Activated naive CD4-positive, alpha-beta T cell treated with anti-CD3 and anti-CD28 coated beads for 36 hours (primary cell): ENCODE measurements around the gene NBDY. TPM values are rescaled to one million over a fixed set of nuclear protein-coding genes. Genes with fewer than 3 reads are reported as not detected.
"Not testable (repeated sequence)": the region's sequence is repeated elsewhere in the genome, so short reads cannot be mapped to it uniquely, and the experiment has no call there.

Source experiments
- CTCF ChIA-PET: fragments of 350-600 bp; sonication (Branson Sonifier 250); formaldehyde crosslinking; loops from one replicate; lab custom pipeline; 2021; ENCODE audit warnings: antibody characterized with exemption; lab: Charles Lee
- DNase-seq: peaks from one replicate; pipeline ENCODE4 v3.0.0-alpha.2; 2020
- H3K27ac Mint-ChIP-seq: one replicate; pipeline ENCODE4 v1.8.0; 2021; ENCODE audit warnings: mild to moderate bottlenecking, mixed read lengths
- H3K27me3 Mint-ChIP-seq: one replicate; pipeline ENCODE4 v1.8.0; 2021; ENCODE audit warnings: low read depth, mixed read lengths
- H3K36me3 Mint-ChIP-seq: one replicate; pipeline ENCODE4 v1.8.0; 2021; ENCODE audit warnings: low read depth, mixed read lengths
- H3K4me1 Mint-ChIP-seq: one replicate; pipeline ENCODE4 v1.8.0; 2021; ENCODE audit warnings: low read depth, mixed read lengths
- H3K4me3 Mint-ChIP-seq: one replicate; pipeline ENCODE4 v1.8.0; 2021; ENCODE audit warnings: mild to moderate bottlenecking, moderate library complexity, mixed read lengths
- H3K9me3 Mint-ChIP-seq: one replicate; pipeline ENCODE4 v1.8.0; 2021; ENCODE audit warnings: mixed read lengths
- intact Hi-C: fragments of 100-400 bp; cut with micrococcal nuclease; formaldehyde crosslinking; loops from one replicate; pipeline ENCODE4 v1.15.1; 2023
- total RNA-seq, 2 experiments: library from RNA; stranded (reverse); gene quantifications; one replicate each; pipeline ENCODE4 v1.2.3, GENCODE V29; 2021

Gene NBDY
- total RNA-seq, 2 experiments from 2014 or later: 45.8 to 46.3 TPM

DNA sequence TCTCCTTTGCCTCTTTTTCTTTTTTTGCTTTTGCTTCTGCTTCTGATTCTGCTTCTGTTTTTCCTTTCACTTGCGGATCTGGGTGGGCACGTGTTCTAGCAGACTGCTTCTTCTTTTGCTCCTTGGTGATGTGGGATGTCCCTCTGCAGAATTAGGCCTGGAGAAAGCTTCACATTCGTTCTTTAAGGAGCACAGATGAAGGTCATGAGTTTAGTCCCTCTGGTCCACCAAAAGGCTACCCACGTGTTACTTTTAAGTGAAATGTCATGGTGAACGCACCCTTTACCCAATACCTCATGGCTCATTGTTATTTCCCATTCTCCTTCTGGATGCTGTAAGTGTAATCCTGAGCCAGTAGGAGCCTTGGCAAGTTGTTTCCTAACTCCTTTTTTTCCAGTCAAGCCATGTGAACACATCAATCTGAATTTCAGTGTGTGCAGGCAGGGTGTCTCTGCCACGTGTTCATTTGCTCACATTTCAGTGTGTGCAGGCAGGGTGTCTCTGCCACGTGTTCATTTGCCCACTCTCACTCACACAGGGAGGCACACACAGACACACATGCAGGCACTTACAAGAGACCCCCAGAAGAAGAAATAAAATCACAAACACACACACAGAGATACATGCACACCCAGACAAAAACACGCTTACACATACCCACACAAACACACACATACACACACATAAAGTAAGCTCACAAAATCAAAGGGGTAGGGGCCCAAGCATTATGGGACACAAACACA is 36.9 kb downstream of the NBDY start:
- DNase-seq: no peak
- Mint-ChIP-seq H3K27me3 (no peaks in the 10 kb centered on the region), H3K27ac (peak overlapping the region; percentile 96), H3K4me3 (peak overlapping the region; percentile 66), H3K4me1 (peaks cover 51% of the 10 kb centered on the region), H3K9me3 (no peaks in the 10 kb centered on the region), H3K36me3 (peaks cover 6% of the 10 kb centered on the region)
- intact Hi-C loops: no loop called here
- CTCF ChIA-PET: interaction anchor here (0.6 to 2.5 kb wide), 5 partner anchors 15 to 482 kb away, joined by 3 to 14 read pairs (median 3); no protein-coding TSS in a partner anchor

DNA sequence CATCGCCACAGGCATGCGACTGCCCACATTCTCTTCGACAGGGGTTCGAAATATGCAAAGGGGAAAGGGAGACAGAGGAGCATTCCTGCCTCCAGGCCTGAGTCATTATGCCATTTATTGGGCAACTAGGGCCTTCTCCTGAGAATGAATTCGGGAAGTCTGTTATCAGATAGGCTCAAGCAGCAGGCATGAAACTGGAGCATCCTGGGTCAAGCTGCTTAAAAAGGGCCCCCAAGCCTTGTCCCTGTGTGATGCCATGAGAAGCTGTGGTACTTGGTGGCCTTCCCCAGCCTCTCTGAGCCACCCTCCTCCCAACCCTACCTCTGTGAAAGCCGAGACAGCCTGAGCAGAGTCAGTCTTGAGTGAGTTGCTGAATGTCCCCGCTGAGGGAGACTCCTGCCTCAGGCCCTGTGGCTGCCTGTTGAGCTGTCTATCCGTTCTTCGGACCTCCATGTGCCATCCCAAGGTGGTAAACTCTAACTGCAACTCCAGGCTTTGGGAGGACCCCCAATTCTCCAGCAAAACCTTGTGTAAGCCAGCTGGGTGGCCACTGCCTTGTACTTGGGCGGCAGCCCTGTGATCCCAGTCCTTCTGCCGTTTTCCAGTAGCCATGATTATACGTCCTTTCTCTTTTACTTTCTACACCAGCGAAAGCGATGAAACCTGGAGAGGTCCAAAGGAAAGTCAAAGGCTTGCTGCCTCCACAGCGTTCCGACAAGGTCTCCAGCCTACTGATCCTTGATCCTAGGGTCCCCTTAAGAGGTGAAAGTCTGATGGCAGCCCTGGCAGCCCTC is 37.7 kb downstream of the NBDY start:
- Mint-ChIP-seq H3K27me3 (no peaks in the 10 kb centered on the region), H3K27ac (peak overlapping the region; percentile 96), H3K4me1 (peaks cover 44% of the 10 kb centered on the region), H3K4me3 (peak overlapping the region; percentile 30), H3K36me3 (peaks cover 6% of the 10 kb centered on the region), H3K9me3 (no peaks in the 10 kb centered on the region)
- CTCF ChIA-PET: no interaction called here
- no peak for DNase-seq
- intact Hi-C loops: no loop called here

DNA sequence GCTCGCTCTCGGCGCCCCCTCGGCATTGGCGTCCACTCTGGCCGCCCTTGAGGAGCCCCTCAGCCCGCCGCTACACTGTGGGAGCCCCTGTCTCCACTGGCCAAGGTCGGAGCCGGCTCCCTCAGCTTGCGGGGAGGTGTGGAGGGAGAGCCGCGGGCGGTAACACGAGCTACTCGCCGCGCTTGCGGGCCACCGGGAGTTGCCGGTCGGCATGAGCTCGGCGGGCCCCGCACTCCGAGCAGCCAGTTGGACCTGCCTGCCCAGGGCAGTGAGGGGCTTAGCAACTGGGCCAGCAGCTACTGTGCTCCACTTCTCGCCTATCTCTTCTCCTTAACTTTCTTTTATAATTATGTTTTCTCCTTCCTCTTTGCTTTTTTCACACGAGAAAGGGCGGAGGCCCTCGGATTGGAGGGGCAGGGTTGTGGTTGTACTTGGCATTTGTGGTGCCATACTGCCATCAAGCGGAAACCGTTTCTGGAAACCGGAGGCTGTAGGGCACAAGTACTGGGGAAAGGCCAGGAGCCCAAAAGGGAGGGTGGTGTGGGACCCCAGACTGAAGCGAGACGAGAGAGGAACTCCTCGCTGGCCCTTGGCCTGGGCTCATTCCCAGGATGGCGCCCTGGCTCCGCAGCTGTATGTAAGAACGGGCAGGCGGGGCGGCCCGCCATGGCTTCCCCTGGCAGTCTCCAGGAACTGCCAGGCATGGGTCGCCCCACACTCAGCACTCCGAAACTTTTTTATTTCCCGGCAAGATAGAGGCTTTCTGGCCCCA is 38.5 kb downstream of the NBDY start:
- DNase-seq, CTCF ChIA-PET: not testable (repeated sequence)

DNA sequence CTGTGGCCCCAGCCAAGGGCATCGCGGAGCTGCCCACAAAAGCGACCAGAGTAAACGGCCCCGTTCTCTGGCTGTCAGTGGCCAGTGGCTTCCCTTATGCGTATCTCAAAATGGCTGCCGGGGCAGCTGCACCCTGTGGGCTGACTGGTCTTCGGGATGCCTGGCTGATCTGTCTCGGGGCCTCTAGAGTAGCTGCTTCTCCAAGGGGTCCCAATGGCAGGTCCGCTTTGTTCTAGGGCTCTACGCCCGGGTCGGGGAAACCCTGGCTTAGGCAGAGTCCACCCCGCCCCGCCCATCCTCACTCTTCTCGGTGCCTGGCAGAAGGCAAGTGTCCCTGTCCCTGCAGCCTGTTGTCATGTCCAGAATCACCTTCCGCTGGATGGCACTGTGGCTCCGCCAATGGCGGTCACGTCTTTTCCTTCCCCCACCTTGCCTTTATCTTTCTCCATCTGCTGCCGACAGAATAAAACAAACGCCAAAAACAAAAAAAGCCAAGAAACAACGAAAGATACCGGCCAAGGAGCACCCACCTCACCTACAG is 39.1 kb downstream of the NBDY start:
- H3K27me3 Mint-ChIP-seq, H3K27ac Mint-ChIP-seq, intact Hi-C loops, H3K9me3 Mint-ChIP-seq, H3K36me3 Mint-ChIP-seq, DNase-seq, H3K4me3 Mint-ChIP-seq, CTCF ChIA-PET: not testable (repeated sequence)
- H3K4me1 Mint-ChIP-seq: peaks cover 29% of the 10 kb centered on the region

More for the DNA sequence above, 38.5 kb downstream of the NBDY start:
- H3K36me3 Mint-ChIP-seq, intact Hi-C loops, H3K27ac Mint-ChIP-seq, H3K4me3 Mint-ChIP-seq, H3K27me3 Mint-ChIP-seq, H3K9me3 Mint-ChIP-seq: not testable (repeated sequence)
- H3K4me1 Mint-ChIP-seq: peaks cover 36% of the 10 kb centered on the region

DNA sequence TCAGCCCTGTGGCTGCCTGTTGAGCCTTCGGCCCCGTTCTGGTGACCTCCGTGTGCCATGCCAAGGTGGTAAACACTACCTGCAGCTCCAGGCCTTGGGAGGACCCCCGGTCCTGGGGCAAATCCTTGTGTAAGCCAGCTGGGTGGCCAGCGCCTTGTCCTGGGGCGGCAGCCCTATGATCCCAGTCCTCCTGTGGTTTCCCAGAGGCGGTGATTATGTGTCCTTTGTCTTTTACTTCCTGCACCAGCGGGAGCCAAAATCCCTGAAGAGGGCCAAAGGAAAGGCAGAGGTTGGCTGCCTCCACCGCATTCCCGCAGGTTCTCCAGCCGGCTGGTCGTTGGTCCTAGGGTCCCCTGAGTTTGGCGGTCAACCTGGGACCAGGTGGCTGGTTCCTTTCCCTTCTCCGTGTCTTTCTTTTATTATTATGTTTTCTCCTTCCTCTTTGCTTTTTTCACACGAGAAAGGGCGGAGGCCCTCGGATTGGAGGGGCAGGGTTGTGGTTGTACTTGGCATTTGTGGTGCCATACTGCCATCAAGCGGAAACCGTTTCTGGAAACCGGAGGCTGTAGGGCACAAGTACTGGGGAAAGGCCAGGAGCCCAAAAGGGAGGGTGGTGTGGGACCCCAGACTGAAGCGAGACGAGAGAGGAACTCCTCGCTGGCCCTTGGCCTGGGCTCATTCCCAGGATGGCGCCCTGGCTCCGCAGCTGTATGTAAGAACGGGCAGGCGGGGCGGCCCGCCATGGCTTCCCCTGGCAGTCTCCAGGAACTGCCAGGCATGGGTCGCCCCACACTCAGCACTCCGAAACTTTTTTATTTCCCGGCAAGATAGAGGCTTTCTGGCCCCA is 43.9 kb downstream of the NBDY start:
- H3K27ac Mint-ChIP-seq, intact Hi-C loops, H3K4me3 Mint-ChIP-seq, H3K27me3 Mint-ChIP-seq, H3K36me3 Mint-ChIP-seq, CTCF ChIA-PET, H3K9me3 Mint-ChIP-seq, DNase-seq, H3K4me1 Mint-ChIP-seq: not testable (repeated sequence)

DNA sequence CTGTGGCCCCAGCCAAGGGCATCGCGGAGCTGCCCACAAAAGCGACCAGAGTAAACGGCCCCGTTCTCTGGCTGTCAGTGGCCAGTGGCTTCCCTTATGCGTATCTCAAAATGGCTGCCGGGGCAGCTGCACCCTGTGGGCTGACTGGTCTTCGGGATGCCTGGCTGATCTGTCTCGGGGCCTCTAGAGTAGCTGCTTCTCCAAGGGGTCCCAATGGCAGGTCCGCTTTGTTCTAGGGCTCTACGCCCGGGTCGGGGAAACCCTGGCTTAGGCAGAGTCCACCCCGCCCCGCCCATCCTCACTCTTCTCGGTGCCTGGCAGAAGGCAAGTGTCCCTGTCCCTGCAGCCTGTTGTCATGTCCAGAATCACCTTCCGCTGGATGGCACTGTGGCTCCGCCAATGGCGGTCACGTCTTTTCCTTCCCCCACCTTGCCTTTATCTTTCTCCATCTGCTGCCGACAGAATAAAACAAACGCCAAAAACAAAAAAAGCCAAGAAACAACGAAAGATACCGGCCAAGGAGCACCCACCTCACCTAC is 44.5 kb downstream of the NBDY start:
- H3K27me3 Mint-ChIP-seq, intact Hi-C loops, H3K36me3 Mint-ChIP-seq, H3K4me1 Mint-ChIP-seq, DNase-seq, H3K27ac Mint-ChIP-seq, H3K4me3 Mint-ChIP-seq, CTCF ChIA-PET, H3K9me3 Mint-ChIP-seq: not testable (repeated sequence)

DNA sequence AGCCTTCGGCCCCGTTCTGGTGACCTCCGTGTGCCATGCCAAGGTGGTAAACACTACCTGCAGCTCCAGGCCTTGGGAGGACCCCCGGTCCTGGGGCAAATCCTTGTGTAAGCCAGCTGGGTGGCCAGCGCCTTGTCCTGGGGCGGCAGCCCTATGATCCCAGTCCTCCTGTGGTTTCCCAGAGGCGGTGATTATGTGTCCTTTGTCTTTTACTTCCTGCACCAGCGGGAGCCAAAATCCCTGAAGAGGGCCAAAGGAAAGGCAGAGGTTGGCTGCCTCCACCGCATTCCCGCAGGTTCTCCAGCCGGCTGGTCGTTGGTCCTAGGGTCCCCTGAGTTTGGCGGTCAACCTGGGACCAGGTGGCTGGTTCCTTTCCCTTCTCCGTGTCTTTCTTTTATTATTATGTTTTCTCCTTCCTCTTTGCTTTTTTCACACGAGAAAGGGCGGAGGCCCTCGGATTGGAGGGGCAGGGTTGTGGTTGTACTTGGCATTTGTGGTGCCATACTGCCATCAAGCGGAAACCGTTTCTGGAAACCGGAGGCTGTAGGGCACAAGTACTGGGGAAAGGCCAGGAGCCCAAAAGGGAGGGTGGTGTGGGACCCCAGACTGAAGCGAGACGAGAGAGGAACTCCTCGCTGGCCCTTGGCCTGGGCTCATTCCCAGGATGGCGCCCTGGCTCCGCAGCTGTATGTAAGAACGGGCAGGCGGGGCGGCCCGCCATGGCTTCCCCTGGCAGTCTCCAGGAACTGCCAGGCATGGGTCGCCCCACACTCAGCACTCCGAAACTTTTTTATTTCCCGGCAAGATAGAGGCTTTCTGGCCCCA is 49.3 kb downstream of the NBDY start:
- CTCF ChIA-PET, intact Hi-C loops, H3K4me3 Mint-ChIP-seq, DNase-seq, H3K9me3 Mint-ChIP-seq, H3K27me3 Mint-ChIP-seq, H3K36me3 Mint-ChIP-seq, H3K27ac Mint-ChIP-seq: not testable (repeated sequence)
- peaks cover 22% of the 10 kb centered on the region for H3K4me1 Mint-ChIP-seq

DNA sequence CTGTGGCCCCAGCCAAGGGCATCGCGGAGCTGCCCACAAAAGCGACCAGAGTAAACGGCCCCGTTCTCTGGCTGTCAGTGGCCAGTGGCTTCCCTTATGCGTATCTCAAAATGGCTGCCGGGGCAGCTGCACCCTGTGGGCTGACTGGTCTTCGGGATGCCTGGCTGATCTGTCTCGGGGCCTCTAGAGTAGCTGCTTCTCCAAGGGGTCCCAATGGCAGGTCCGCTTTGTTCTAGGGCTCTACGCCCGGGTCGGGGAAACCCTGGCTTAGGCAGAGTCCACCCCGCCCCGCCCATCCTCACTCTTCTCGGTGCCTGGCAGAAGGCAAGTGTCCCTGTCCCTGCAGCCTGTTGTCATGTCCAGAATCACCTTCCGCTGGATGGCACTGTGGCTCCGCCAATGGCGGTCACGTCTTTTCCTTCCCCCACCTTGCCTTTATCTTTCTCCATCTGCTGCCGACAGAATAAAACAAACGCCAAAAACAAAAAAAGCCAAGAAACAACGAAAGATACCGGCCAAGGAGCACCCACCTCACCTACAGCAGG is 50.0 kb downstream of the NBDY start:
- intact Hi-C loops, H3K36me3 Mint-ChIP-seq, CTCF ChIA-PET, H3K27ac Mint-ChIP-seq, DNase-seq, H3K4me3 Mint-ChIP-seq, H3K27me3 Mint-ChIP-seq, H3K9me3 Mint-ChIP-seq: not testable (repeated sequence)
- peaks cover 22% of the 10 kb centered on the region for H3K4me1 Mint-ChIP-seq

DNA sequence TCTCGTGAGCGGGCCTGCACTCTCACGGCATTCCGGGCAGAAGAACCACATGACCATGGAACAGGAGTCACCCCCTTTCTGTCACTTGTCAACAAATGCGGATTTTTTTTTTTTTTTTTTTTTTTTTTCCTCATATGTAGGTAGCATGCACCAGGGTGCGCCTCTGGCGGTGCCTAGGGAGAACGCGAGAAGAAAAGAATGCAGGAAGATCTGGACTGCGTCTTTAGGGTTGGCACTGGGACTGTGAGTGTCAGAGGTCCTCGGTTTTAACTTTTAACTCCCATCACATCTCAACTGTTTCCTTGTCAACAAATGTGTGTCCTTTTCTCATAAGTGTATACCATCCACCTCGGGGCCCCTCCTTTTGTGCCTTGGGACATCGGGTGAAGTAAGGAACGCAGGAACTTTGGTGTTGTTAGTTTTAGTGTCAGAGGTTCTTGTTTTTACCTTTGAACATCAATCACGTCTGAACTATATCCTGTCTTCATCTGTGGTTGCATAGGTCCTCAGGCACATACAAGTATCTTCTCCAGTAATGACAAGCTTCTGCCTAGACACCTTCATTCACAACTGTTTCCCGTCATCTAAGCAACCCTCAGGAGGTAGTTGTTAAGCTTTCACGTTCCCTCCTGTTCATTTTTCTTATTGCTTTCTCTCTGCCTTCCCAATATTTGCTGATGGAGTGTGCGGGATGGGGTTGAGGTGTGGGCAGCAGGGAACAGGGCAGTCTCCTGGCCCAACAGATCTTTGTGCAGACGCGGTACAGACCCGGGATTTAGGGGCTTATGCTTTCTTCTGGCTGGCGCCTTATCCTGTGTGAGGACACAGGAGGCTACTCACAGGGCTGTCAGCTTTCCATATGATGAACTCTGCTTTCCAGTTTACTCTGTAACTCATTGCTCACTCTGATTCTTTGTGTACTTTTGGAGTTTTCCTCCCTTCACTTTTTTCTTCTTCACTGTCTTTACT is 51.9 kb downstream of the NBDY start:
- CTCF ChIA-PET: interaction anchor here (0.6 kb wide), 1 partner anchor 15 kb away, joined by 3 read pairs; no protein-coding TSS in a partner anchor
- H3K9me3 Mint-ChIP-seq, intact Hi-C loops: not testable (repeated sequence)

DNA sequence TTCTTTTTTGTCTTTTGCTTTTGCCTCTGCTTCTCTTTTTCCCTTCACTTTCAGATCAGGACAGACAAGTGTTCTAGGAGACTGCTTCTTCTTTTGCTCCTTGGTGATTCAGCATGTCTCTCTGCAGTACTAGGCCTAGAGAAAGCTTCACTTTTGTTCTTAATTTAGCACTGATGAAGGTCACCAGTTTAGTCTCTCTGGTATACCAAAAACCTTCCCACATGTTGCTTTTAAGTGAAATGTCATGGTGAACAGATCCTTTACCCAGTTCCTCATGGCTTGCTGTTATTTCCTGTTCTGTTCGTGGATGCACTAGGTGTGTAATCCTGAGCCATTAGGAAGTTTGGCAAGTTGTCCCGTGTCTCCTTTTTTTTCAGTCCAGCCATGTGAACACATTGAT is 53.3 kb downstream of the NBDY start:
- CTCF ChIA-PET: no interaction called here
- H3K27me3 Mint-ChIP-seq: no peaks in the 10 kb centered on the region
- H3K36me3 Mint-ChIP-seq: peaks cover 8% of the 10 kb centered on the region
- no peak for DNase-seq
- peaks cover 30% of the 10 kb centered on the region for H3K4me1 Mint-ChIP-seq
- no peaks in the 10 kb centered on the region for H3K9me3 Mint-ChIP-seq
- H3K27ac Mint-ChIP-seq: peak overlapping the region; percentile 20
- no peak overlapping the region for H3K4me3 Mint-ChIP-seq
- intact Hi-C loops: no loop called here

More for the DNA sequence above, 51.9 kb downstream of the NBDY start:
- H3K36me3 Mint-ChIP-seq, DNase-seq, H3K4me3 Mint-ChIP-seq, H3K27me3 Mint-ChIP-seq: not testable (repeated sequence)
- Mint-ChIP-seq H3K4me1 (peaks cover 22% of the 10 kb centered on the region), H3K27ac (peak overlapping the region; percentile 50)
